Vagina (tissue), 2 donors: Measurements from ENCODE around the gene NLRP14.

Experiments used
- POLR2A ChIP-seq, 2 donors: fragments of 450-650 bp; IDR thresholded peaks; one replicate each; pipeline ENCODE4 v1.6.1; 2017; ENCODE audit warnings: antibody characterized with exemption in 2 of 2, mild to moderate bottlenecking in 2 of 2, moderate library complexity in 2 of 2
- TF ChIP-seq, protein P1 (sequence below), 3 experiments: fragments of 450-650 bp in 2 of 3; fragments of 200-600 bp in 1 of 3; sonication (generic) in 1 of 3; IDR thresholded peaks; one replicate each; pipeline ENCODE4 v1.5.1; 2017 to 2019; ENCODE audit warnings: antibody characterized with exemption in 3 of 3, mild to moderate bottlenecking in 2 of 3, moderate library complexity in 2 of 3

GRCh38 chr11:7115780-7116179 lies 95.5 kb downstream of the NLRP14 start:
- TF ChIP-seq, protein P1, sequence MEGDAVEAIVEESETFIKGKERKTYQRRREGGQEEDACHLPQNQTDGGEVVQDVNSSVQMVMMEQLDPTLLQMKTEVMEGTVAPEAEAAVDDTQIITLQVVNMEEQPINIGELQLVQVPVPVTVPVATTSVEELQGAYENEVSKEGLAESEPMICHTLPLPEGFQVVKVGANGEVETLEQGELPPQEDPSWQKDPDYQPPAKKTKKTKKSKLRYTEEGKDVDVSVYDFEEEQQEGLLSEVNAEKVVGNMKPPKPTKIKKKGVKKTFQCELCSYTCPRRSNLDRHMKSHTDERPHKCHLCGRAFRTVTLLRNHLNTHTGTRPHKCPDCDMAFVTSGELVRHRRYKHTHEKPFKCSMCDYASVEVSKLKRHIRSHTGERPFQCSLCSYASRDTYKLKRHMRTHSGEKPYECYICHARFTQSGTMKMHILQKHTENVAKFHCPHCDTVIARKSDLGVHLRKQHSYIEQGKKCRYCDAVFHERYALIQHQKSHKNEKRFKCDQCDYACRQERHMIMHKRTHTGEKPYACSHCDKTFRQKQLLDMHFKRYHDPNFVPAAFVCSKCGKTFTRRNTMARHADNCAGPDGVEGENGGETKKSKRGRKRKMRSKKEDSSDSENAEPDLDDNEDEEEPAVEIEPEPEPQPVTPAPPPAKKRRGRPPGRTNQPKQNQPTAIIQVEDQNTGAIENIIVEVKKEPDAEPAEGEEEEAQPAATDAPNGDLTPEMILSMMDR (IDR thresholded peaks at IDR 0.05) = no peak
- no peak for TF ChIP-seq POLR2A (IDR thresholded peaks at IDR 0.05)
